GM13976 (cell line): ENCODE results near the gene CASKIN2.

Source experiments
- DNase-seq: peaks from one replicate; pipeline ENCODE4 v3.0.0; 2012; ENCODE audit warnings: low spot score
- CTCF ChIP-seq: IDR thresholded peaks from 2 replicates; pipeline ENCODE4 v1.5.1; 2012; ENCODE audit warnings: borderline replicate concordance, mild to moderate bottlenecking; ENCODE audit not compliant: insufficient read depth; ENCODE audit errors: extremely low read depth, missing control alignments, control extremely low read depth
- in situ Hi-C: fragments of 300-500 bp; cut with MboI; formaldehyde crosslinking; loops from one replicate; pipeline ENCODE4 v1.12.0; 2022; ENCODE audit warnings: low sequenced_read_pairs, mixed read lengths, inconsistent platforms; ENCODE audit not compliant: unreplicated experiment

Gene CASKIN2

GRCh38 chr17:75552425-75553294, 37.3 kb upstream of the CASKIN2 start:
- DNase-seq: no peak
- TF ChIP-seq CTCF: no peak
- in situ Hi-C loops: no loop called here

- TF ChIP-seq CTCF: no peak
- in situ Hi-C loops: no loop called here
- no peak for DNase-seq
Observed at GRCh38 chr17:75551266-75551665, 35.9 kb upstream of the CASKIN2 start.

GRCh38 chr17:75550139-75550465, 34.8 kb upstream of the CASKIN2 start:
- in situ Hi-C loops: no loop called here
- no peak for TF ChIP-seq CTCF
- DNase-seq: no peak

GRCh38 chr17:75549246-75550138, 34.2 kb upstream of the CASKIN2 start:
- no peak for TF ChIP-seq CTCF
- in situ Hi-C loops: no loop called here
- DNase-seq: no peak

- in situ Hi-C loops: no loop called here
- no peak for TF ChIP-seq CTCF
- DNase-seq: no peak
Observed at GRCh38 chr17:75548813-75549212, 33.5 kb upstream of the CASKIN2 start.

- in situ Hi-C loops: no loop called here
- DNase-seq: no peak
- TF ChIP-seq CTCF: no peak
Observed at GRCh38 chr17:75547091-75547490, 31.8 kb upstream of the CASKIN2 start.
